GM12875 (cell line): Measurements from ENCODE around the gene PSMG4.

ENCODE experiments used
- H3K4me3 ChIP-seq: one replicate; pipeline ENCODE4 v1.5.1; 2011; ENCODE audit warnings: low read depth, low read length, control low read depth
- TF ChIP-seq, protein P1 (sequence below): IDR thresholded peaks from 2 replicates; pipeline ENCODE4 v1.5.1; 2011; ENCODE audit warnings: low read depth, mild to moderate bottlenecking, control low read depth, inconsistent platforms, low read length, moderate library complexity, borderline replicate concordance; ENCODE audit not compliant: insufficient read depth

Gene PSMG4

DNA sequence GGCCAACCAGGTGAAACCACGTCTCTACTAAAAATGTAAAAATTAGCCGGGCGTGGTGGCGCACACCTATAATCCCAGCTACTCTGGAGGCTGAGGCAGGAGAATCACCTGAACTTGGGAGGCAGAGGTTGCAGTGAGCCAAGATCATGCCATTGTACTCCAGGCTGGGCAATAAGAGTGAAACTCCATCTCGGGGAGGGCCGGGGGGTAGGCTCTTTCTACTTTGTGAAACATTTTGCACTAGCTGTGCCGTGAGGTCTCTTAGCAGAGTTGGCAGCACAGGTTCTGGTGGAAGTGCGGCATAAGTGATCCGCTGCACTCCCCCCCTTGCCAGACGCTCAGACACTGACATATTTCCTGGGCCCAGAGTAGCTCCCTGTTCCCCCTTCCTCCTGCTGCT is 24.5 kb downstream of the PSMG4 start:
- TF ChIP-seq, protein P1, sequence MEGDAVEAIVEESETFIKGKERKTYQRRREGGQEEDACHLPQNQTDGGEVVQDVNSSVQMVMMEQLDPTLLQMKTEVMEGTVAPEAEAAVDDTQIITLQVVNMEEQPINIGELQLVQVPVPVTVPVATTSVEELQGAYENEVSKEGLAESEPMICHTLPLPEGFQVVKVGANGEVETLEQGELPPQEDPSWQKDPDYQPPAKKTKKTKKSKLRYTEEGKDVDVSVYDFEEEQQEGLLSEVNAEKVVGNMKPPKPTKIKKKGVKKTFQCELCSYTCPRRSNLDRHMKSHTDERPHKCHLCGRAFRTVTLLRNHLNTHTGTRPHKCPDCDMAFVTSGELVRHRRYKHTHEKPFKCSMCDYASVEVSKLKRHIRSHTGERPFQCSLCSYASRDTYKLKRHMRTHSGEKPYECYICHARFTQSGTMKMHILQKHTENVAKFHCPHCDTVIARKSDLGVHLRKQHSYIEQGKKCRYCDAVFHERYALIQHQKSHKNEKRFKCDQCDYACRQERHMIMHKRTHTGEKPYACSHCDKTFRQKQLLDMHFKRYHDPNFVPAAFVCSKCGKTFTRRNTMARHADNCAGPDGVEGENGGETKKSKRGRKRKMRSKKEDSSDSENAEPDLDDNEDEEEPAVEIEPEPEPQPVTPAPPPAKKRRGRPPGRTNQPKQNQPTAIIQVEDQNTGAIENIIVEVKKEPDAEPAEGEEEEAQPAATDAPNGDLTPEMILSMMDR, result no peak
- H3K4me3 ChIP-seq, result no peak overlapping the region

DNA sequence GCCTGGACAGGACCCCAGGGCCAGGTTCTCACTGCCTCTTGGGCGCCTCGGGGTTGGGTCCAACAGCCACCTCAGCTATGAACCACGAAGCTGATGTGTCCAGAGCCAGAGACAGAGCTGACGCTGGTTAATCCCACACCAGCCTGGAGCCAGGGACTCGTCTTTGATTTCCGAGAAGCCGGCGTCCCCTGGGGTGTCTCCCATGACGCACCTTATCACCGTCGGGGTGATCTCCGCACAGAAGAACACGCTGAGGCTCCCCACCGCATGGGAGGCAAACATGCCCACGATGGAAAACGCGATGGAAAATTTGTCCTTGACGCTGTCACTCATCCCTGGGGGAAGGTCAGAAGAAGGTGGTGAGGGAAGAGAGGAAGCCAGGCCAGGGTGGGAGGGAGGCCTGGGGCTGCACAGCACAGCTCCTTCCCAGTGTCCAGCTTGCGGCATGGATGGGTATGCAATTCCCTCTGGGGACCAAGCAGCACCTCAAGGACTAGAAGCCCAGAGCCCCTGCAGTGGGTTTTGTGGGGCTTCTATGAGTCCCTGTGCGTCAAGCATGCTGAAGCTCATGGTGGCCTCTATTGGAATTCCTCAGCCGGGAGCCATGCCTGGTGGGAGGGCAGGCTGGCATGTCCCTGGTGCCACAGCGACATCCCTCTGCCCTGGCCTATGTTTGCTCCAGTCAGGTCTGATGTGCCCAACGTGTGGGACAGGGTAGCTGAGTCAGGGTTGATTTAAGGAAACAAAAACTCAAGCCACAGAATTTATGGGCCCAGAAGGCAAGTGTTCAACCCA is 25.1 kb downstream of the PSMG4 start:
- no peak overlapping the region for H3K4me3 ChIP-seq
- TF ChIP-seq, protein P1, result no peak

DNA sequence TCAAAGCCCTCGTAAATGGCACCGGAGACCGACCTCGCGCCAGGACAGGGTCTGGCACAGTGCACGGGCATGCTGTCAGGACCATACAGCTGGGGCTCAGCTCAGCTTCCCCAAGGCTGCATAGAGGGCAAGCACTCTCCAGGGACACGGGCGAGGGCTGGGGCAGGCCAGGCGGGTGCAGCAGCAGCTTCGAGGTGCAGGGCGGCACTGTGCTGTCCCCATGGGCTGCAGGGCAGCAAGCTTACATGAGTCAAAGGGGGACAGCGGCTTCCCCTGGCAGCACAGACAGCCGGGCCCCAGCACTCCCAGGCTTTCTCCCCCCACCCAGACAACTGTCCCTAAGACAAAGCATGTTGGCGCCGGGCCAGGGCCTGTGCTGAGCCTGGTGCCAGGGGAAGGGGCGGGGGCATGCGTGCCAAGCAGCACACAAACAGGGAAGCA is 25.7 kb downstream of the PSMG4 start:
- TF ChIP-seq, protein P1, result no peak
- no peak overlapping the region for H3K4me3 ChIP-seq

DNA sequence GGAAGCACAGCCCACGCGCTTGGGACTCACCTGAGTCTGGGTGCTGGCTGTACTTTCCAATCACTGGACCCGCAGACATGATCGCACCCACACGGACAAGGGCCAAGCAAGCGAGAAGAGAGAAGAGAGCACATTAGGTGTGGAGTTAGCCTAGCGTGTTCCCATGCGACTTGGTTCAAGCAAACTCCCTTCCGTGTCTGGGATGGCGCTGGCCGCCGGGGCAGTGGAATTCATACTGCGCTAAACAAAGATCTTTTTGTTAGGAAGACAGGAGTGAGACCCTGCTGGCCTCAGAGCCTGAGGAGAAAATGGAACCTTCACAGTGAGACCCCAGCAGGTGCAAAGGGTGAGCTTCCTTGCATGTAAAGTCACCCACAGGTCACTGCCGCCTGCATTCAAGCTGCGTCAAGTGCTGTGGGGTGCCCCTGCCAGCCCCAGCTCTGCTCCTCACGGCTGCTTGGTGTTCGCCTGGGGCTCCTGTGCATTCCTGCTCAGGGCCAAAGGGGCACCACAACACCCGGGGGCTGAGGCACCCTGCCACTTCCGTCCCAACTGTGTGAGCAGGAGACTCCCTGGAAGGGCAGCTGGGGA is 26.4 kb downstream of the PSMG4 start:
- no peak overlapping the region for H3K4me3 ChIP-seq
- TF ChIP-seq, protein P1, result no peak

DNA sequence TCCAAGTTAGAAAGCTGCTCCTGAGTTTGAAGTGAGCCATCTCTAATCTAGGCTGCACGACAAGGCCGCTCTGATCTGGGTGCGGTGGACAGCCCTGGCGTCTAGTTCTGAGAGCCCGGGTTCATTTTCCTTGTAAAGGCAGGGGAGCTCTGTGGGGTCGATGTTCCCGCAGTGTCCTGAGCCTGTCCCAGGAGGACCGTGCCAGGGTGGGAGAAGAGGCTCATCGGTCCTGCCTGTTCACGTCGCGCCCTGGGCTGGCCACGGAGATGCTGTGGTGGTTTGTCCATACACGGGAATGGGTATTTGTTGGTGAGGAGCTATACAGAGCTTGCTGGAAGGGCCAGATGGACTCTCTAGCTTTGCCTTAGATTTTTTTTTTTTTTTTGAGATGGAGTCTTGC is 27.0 kb downstream of the PSMG4 start:
- TF ChIP-seq, protein P1, result no peak
- H3K4me3 ChIP-seq, result no peak overlapping the region

DNA sequence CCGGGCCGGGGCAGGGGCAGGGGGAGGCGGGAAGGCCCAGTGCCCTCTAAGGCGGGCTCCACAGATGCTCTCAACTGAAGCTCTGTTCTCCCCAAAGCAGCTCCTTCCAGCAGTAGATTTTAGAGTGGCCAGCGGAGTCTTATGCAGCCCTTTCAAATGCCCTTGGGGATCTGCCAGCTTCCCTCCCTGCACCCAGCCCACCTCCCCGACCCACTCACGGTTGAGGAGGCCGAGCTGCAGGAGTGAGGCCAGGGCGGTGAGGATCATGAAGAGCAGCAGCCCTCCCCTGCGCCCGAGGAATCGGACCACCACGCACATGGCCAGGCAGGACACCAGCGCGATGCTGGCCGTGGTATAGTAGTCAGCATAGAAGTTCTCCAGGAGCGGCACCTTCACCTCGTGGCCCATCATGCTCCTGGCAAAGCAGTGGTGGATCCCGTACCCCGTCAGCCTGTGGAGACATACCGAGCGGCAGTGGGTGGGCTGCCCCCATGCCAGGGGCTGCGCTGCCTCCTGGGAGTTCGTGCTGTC is 28.0 kb downstream of the PSMG4 start:
- H3K4me3 ChIP-seq, result no peak overlapping the region
- TF ChIP-seq, protein P1, result no peak
